K562 (cell line): ENCODE measurements around the gene PTCH1. TPM values are rescaled to one million over a fixed set of nuclear protein-coding genes. Genes with fewer than 3 reads are reported as not detected.

Source experiments
- BHLHE40 ChIP-seq: IDR thresholded peaks from 2 replicates; pipeline ENCODE4 v1.6.1; 2011; ENCODE audit warnings: low read length, improper control_type of control experiment
- CHAMP1 ChIP-seq: fragments of 450-650 bp; IDR thresholded peaks from 2 replicates; pipeline ENCODE4 v1.6.1; 2016; ENCODE audit warnings: mild to moderate bottlenecking
- CHD1 ChIP-seq: fragments of 200-600 bp; sonication (generic); IDR thresholded peaks from one replicate; pipeline ENCODE4 v1.6.1; 2012; ENCODE audit warnings: mild to moderate bottlenecking, moderate library complexity, low read length, inconsistent platforms
- HMBOX1 ChIP-seq: sonication (generic); IDR thresholded peaks from 2 replicates; pipeline ENCODE4 v1.6.1; 2016
- MNT ChIP-seq, 2 experiments: fragments of 450-650 bp; conservative IDR thresholded peaks; 2 replicates each; pipeline ENCODE4 v1.6.1; 2017; ENCODE audit warnings: mild to moderate bottlenecking in 2 of 2, moderate library complexity in 2 of 2
- MYBL2 ChIP-seq, 2 experiments: fragments of 450-650 bp in 1 of 2; sonication (generic) in 1 of 2; formaldehyde crosslinking in 1 of 2; IDR thresholded peaks; 2 replicates each; pipeline versions ENCODE4 v1.6.1 to v1.8.1; 2017 to 2022; ENCODE audit warnings: borderline replicate concordance in 1 of 2, inconsistent platforms in 1 of 2, low read depth in 1 of 2, mild to moderate bottlenecking in 1 of 2, missing genetic modification reagents in 1 of 2, moderate library complexity in 1 of 2
- NEUROD1 ChIP-seq: fragments of 150-350 bp; IDR thresholded peaks from 2 replicates; pipeline ENCODE4 v1.6.1; 2014; ENCODE audit warnings: borderline replicate concordance, low read length, low read depth; ENCODE audit not compliant: partially characterized antibody
- NFYB ChIP-seq: IDR thresholded peaks from 2 replicates; pipeline ENCODE4 v1.6.1; 2011; ENCODE audit warnings: mild to moderate bottlenecking, moderate library complexity; ENCODE audit not compliant: insufficient read length; ENCODE audit errors: extremely low read depth
- RAD51 ChIP-seq: fragments of 450-650 bp; IDR thresholded peaks from 2 replicates; pipeline ENCODE4 v1.7.1; 2016; ENCODE audit warnings: low read depth, mild to moderate bottlenecking, borderline replicate concordance
- REST ChIP-seq, 2 experiments: fragments of 450-650 bp; formaldehyde crosslinking in 1 of 2; IDR thresholded peaks; 2 replicates each; pipeline versions ENCODE4 v1.4.0 to v1.6.1; 2014 to 2020; ENCODE audit warnings: mild to moderate bottlenecking in 2 of 2, borderline replicate concordance in 1 of 2, low read depth in 1 of 2
- polyA plus RNA-seq, 8 experiments: library from polyadenylated mRNA; depleted of rRNA in 4 of 8; stranded (reverse) in 5 of 8; unstranded in 3 of 8; fragments of >200 nt; fragmentation: Nextera tagmentation in 2 of 8; fragmentation: Illumina TruSeq in 1 of 8; extraction: Ambion mirVana in 2 of 8; extraction: Trizol in 1 of 8; gene quantifications; 2 replicates each; pipeline versions ENCODE4 v1.2.1 to v1.2.3, GENCODE V29; 2011 to 2014; ENCODE audit warnings: inconsistent platforms in 1 of 8, missing spikeins in 1 of 8
- total RNA-seq, 7 experiments: library from RNA; depleted of rRNA in 6 of 7; stranded (reverse); fragments of >200 nt in 6 of 7; fragmentation: Illumina TruSeq in 2 of 7; extraction: Trizol in 2 of 7; gene quantifications; 2 replicates each; pipeline versions ENCODE4 v1.2.1 to v1.2.3, GENCODE V29; 2011 to 2021; ENCODE audit warnings: low replicate concordance in 1 of 7
- TF ChIP-seq, protein P1 (sequence below): sonication (generic); formaldehyde crosslinking; IDR thresholded peaks from 2 replicates; pipeline ENCODE4 v1.5.0; 2020; ENCODE audit warnings: missing genetic modification reagents

The PTCH1 gene
- total and polyA plus RNA-seq, 9 of the 15 experiments (the other 6 are each of a cell fraction or from before 2014, with no cell fraction given), result 0.70 to 9.9 (median 3.8) TPM

DNA sequence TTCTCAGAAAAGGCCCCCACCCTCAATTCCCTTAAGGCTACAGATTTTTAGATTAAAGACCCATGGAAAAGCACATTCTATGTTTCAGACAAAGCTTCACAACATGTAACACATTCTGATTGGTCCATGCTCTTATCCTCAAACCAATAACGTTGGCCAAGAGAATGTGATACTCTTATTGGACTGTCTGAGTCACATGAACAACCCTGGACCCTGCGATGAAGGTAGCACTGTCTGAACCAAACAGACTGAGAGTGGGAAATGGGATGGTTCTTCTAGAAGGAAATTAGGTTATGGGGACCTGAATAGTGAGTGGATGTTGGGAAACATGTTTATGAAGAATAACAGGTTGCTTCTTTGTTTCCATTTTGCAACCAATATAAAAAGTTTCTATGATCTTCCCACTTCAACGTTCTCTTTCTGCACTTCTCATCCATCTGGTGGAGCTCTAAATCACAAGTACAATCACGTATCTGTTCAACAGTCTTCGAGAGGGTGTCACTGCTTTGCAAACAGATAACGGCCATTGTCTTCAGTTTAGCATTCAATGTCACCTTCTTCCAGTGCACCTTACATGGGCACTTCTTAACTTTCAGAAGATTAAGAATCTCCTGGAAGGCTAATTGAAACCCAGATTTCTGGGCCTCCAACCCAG is 81.6 kb downstream of the PTCH1 start (continued):
- TF ChIP-seq NFYB (peak; percentile 35), RAD51 (peak; percentile 83), MYBL2 (IDR thresholded peaks at IDR 0.05; ENCODE audit: low read depth) (no peak), MYBL2 (CRISPR knock-in tag; IDR thresholded peaks at IDR 0.05; ENCODE audit: borderline replicate concordance) (no peak), CHD1 (no peak), REST (IDR thresholded peaks at IDR 0.05; ENCODE audit: borderline replicate concordance) (peak; percentile 29; the same call in 1 of the 2 replicates), REST (CRISPR knock-in tag; IDR thresholded peaks at IDR 0.05; ENCODE audit: low read depth) (no peak), MNT (conservative IDR thresholded peaks at IDR 0.05) (peak in 1 of 2 experiments; percentile 5; a peak in 1 of 4 replicates), HMBOX1 (no peak), NEUROD1 (no peak), CHAMP1 (peak; percentile 43; the same call in 1 of the 2 replicates), BHLHE40 (no peak; the same call in 1 of the 2 replicates)
- TF ChIP-seq, protein P1, sequence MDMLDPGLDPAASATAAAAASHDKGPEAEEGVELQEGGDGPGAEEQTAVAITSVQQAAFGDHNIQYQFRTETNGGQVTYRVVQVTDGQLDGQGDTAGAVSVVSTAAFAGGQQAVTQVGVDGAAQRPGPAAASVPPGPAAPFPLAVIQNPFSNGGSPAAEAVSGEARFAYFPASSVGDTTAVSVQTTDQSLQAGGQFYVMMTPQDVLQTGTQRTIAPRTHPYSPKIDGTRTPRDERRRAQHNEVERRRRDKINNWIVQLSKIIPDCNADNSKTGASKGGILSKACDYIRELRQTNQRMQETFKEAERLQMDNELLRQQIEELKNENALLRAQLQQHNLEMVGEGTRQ (CRISPR knock-in tag), result peak; percentile 87
- TF ChIP-seq, all 486 proteins: peak for 16
